Measurements from ENCODE around the gene BICDL2.

BICDL2 gene

GRCh38 chr16:2979669-2980226 is 57.0 kb downstream of the BICDL2 start:
- TF ChIP-seq, protein P1, sequence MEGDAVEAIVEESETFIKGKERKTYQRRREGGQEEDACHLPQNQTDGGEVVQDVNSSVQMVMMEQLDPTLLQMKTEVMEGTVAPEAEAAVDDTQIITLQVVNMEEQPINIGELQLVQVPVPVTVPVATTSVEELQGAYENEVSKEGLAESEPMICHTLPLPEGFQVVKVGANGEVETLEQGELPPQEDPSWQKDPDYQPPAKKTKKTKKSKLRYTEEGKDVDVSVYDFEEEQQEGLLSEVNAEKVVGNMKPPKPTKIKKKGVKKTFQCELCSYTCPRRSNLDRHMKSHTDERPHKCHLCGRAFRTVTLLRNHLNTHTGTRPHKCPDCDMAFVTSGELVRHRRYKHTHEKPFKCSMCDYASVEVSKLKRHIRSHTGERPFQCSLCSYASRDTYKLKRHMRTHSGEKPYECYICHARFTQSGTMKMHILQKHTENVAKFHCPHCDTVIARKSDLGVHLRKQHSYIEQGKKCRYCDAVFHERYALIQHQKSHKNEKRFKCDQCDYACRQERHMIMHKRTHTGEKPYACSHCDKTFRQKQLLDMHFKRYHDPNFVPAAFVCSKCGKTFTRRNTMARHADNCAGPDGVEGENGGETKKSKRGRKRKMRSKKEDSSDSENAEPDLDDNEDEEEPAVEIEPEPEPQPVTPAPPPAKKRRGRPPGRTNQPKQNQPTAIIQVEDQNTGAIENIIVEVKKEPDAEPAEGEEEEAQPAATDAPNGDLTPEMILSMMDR (conservative IDR thresholded peaks at IDR 0.05; ENCODE audit: low read depth, low read length): no peak
- H3K27me3 ChIP-seq (ENCODE audit: insufficient read depth, low read depth): peaks cover 11% of the 10 kb centered on the region
- H4K20me1 ChIP-seq (ENCODE audit: insufficient read depth): no peaks in the 10 kb centered on the region
- peak overlapping the region; percentile 64 for H2AFZ ChIP-seq (ENCODE audit: low read depth)
- H3K4me2 ChIP-seq: peak overlapping the region; percentile 75
- H3K4me3 ChIP-seq (IDR thresholded peaks at IDR 0.05; ENCODE audit: insufficient read depth, low read depth, low read length): peak overlapping the region; percentile 16
- H3K79me2 ChIP-seq (ENCODE audit: insufficient read depth, low read depth): peaks cover 32% of the 10 kb centered on the region; the same call in 1 of the 2 replicates
- H3K36me3 ChIP-seq (ENCODE audit: insufficient read depth): no peaks in the 10 kb centered on the region
- peaks cover 36% of the 10 kb centered on the region for H3K4me1 ChIP-seq (ENCODE audit: low read depth, poor library complexity, severe bottlenecking)
- peak overlapping the region; percentile 38 for H3K27ac ChIP-seq
- H3K9ac ChIP-seq: peak overlapping the region; percentile 87
